ENCODE measurements around the gene MYOD1.

DNA sequence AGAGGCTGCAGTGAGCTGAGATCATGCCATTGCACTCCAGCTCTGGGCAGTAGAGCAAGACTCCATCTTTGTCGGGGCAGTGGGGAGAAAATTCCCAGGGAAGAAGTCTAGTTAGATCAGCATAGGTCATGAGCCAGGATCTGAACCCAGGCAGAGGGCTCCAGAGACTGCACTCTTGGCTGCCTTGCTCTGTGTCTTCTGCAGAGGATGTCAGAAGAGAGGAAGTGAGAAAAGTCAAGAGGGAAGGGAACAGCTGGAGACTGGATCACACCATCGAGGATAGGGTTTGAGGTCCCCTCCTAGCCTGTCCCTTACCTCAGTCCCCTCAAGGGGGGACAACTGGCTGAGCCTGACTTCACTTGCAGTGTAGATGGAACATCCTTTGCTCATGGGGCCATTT, 5.8 kb downstream of the MYOD1 start:
- TF ChIP-seq CTCF (IDR thresholded peaks at IDR 0.05; ENCODE audit: low read depth, low read length, poor library complexity, severe bottlenecking) (no peak), EZH2phosphoT487 (IDR thresholded peaks at IDR 0.05; ENCODE audit: borderline replicate concordance, low read length) (no peak)

Data from DOHH2 (cell line).